Brain microvascular endothelial cell (primary cell): ENCODE measurements around the gene CRYL1.

Source experiments
- DNase-seq: peaks from one replicate; pipeline ENCODE4 v3.0.0-alpha.2; 2020
- H3K27ac ChIP-seq: fragments of 250-450 bp; sonication (Bioruptor Pico); 2 replicates; pipeline ENCODE4 v1.5.1; 2020; ENCODE audit warnings: mild to moderate bottlenecking, moderate library complexity
- H3K27me3 ChIP-seq: fragments of 250-450 bp; sonication (Bioruptor Pico); replicated peaks from 2 replicates; pipeline ENCODE4 v1.5.1; 2020; ENCODE audit warnings: mild to moderate bottlenecking
- H3K36me3 ChIP-seq: fragments of 250-450 bp; sonication (Bioruptor Pico); replicated peaks from 2 replicates; pipeline ENCODE4 v1.5.1; 2020; ENCODE audit warnings: mild to moderate bottlenecking
- H3K4me3 ChIP-seq: 2 replicates; pipeline ENCODE4 v1.5.1; 2011; ENCODE audit warnings: low read depth, mild to moderate bottlenecking, control low read depth, low read length, moderate library complexity
- in situ Hi-C: cut with HindIII; loops from 2 replicates; pipeline ENCODE4 v1.10.0; 2017; ENCODE audit warnings: low sequenced_read_pairs, low pct_ligation_motif_present
- TF ChIP-seq, protein P1 (sequence below): IDR thresholded peaks from 2 replicates; pipeline ENCODE4 v1.5.1; 2011; ENCODE audit warnings: low read depth, mild to moderate bottlenecking, moderate library complexity, low read length, control low read depth, inconsistent platforms; ENCODE audit errors: missing control alignments

The CRYL1 gene

DNA sequence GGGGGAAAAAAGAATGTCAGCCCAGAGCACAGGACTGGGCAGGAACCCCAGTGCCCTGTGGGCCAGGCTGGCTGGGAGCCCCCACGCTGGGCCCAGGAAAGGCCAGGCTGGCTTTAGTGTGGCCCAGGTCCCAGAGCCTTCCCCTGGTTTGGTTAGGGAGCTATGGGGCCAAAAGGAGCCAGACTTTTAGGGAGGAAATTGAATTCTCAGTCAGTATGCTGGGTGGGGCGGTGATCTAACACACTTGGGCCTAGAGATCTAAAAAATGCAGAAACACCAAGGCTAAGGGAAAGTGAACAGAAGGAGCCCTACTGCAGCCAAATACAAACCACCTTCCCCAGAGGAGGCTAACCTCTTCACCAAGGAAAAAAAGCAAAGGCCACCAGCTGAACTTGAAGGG, 137.5 kb downstream of the CRYL1 start:
- Histone ChIP-seq H3K27ac (no peak overlapping the region), H3K4me3 (no peak overlapping the region), H3K36me3 (no peaks in the 10 kb centered on the region), H3K27me3 (no peaks in the 10 kb centered on the region)
- no peak for DNase-seq
- TF ChIP-seq, protein P1, sequence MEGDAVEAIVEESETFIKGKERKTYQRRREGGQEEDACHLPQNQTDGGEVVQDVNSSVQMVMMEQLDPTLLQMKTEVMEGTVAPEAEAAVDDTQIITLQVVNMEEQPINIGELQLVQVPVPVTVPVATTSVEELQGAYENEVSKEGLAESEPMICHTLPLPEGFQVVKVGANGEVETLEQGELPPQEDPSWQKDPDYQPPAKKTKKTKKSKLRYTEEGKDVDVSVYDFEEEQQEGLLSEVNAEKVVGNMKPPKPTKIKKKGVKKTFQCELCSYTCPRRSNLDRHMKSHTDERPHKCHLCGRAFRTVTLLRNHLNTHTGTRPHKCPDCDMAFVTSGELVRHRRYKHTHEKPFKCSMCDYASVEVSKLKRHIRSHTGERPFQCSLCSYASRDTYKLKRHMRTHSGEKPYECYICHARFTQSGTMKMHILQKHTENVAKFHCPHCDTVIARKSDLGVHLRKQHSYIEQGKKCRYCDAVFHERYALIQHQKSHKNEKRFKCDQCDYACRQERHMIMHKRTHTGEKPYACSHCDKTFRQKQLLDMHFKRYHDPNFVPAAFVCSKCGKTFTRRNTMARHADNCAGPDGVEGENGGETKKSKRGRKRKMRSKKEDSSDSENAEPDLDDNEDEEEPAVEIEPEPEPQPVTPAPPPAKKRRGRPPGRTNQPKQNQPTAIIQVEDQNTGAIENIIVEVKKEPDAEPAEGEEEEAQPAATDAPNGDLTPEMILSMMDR, result no peak
- in situ Hi-C loops, result no loop called here

DNA sequence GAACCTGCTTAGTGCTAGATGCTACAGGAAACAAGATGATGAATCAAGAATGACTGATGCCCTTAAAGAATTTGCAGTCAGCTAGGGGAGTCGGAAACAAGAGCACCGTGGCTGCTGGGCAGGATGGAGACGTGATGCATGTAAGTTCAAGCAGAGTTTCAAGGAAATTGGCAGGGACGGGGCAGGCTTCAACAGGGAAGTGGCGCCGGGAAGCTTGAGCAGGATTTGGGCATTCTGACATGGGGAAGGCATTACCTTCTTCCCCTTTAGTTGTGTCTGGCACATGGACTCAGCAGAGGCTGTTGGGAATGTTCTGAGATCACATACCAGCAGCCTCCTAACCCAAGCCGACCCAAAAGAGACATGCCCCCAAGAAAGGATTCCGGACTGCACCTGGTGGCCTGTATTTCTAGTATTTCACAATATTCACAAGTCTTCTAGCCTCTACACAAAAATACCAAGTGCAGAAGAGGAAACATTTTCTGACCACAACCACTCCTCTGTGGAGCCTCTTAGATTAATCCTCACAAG, 138.2 kb downstream of the CRYL1 start:
- DNase-seq, result no peak
- no peak overlapping the region for H3K4me3 ChIP-seq
- in situ Hi-C loops, result no loop called here
- H3K27me3 ChIP-seq, result peaks cover 2% of the 10 kb centered on the region
- H3K36me3 ChIP-seq, result no peaks in the 10 kb centered on the region
- TF ChIP-seq, protein P1, result no peak
- no peak overlapping the region for H3K27ac ChIP-seq

DNA sequence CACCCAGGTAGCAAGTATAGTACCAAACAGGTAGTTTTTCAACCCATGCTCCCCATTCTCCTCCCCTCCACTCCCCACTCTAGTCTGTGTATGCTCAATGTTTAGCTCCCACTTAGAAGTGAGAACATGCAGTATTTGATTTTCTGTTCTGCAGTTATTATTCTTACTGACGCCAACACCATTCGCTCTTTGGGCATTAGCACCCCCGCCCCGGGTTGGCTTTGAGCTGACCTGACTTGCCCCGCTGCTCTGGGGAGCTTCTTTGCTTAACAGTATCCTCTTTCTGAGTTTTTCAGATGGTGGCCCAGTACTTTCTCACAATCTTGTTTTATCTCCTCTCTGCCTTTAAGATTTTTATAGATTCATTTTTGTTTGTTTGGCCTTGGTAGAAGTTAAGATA, 138.7 kb downstream of the CRYL1 start:
- Histone ChIP-seq H3K27me3 (peaks cover 5% of the 10 kb centered on the region), H3K27ac (no peak overlapping the region), H3K4me3 (no peak overlapping the region), H3K36me3 (no peaks in the 10 kb centered on the region)
- in situ Hi-C loops, result no loop called here
- TF ChIP-seq, protein P1, result no peak
- DNase-seq, result no peak

DNA sequence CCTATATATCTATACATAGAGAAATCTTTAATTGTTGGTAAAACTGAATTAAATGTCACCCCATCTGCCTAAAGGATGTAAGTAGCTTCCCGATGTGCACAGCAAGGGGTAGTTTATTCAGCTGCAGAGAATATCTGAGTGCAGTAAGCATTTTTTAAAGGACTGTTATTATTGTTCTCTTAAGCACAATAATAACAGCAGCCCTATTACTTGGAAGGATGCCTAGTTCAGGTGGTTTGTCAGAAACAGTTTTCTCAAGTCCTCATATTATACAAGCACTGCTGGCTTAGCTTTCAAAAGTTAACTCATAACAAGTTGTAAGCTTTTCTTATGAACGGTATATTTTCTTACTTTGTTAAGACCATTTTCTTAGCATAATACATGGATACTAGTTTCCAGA, 142.6 kb downstream of the CRYL1 start:
- H3K27ac ChIP-seq, result no peak overlapping the region
- TF ChIP-seq, protein P1, result no peak
- peaks cover 5% of the 10 kb centered on the region for H3K27me3 ChIP-seq
- no peak for DNase-seq
- no peaks in the 10 kb centered on the region for H3K36me3 ChIP-seq
- no peak overlapping the region for H3K4me3 ChIP-seq
- in situ Hi-C loops, result no loop called here

DNA sequence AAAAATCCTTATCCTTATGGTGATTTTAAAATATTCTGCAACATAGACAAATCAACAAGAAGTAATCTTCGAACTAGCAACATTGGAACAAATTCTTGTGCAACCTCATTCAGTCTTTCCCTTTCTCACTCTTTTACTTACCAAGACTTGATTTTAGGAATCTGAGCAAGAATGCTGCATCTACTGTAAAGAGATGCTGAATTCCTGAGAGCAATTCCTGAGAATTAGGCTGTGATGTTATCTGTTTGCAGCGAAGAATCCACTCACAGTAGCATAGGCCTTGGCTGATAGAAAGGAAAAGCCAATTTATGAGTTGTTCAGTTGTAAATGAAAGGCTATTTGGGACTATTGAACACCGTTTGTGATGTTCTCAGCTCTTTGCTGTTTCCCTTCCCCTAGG, 144.3 kb downstream of the CRYL1 start:
- Histone ChIP-seq H3K27me3 (peaks cover 5% of the 10 kb centered on the region), H3K36me3 (no peaks in the 10 kb centered on the region), H3K27ac (no peak overlapping the region), H3K4me3 (no peak overlapping the region)
- TF ChIP-seq, protein P1, result no peak
- no peak for DNase-seq
- in situ Hi-C loops, result no loop called here

DNA sequence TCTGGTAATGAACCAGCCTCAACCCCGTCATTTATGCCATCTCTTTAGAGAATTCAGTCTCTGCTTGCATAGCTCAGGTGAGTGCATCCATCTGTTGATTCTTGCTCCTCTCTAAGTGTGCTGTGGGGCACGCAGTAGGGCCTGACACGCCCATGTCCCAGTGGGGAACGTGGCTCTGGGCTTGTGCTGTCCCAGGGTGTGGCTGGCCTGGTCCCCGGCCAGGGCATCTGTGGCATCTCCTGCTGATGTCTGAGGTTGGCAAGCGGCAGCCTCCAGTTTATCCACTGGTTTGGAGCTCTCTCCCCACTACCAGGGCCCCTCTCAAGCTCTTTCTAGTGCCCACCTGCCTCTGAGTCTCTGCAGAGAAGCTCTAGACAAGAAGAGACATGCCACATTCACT, 146.9 kb downstream of the CRYL1 start:
- in situ Hi-C loops, result no loop called here
- Histone ChIP-seq H3K27ac (no peak overlapping the region), H3K4me3 (no peak overlapping the region), H3K36me3 (no peaks in the 10 kb centered on the region), H3K27me3 (peaks cover 8% of the 10 kb centered on the region)
- no peak for DNase-seq
- TF ChIP-seq, protein P1, result no peak
